Measurements from ENCODE around the gene OMG.

GRCh38 chr17:31329221-31329620 lies 32.2 kb upstream of the OMG start:
- TF ChIP-seq CTCF (IDR thresholded peaks at IDR 0.05; ENCODE audit: low read length) (no peak), EZH2 (IDR thresholded peaks at IDR 0.05; ENCODE audit: borderline replicate concordance, low read length) (no peak)

Data from OCI-LY1 (cell line).